Ishikawa (cell line): ENCODE data around the gene LSM11.

Experiments used
- CEBPB ChIP-seq: IDR thresholded peaks from 2 replicates; pipeline ENCODE4 v1.6.1; 2012
- EGR1 ChIP-seq: IDR thresholded peaks from 2 replicates; pipeline ENCODE4 v1.6.1; 2012
- EP300 ChIP-seq: IDR thresholded peaks from 2 replicates; pipeline ENCODE4 v1.6.1; 2012; ENCODE audit warnings: borderline replicate concordance
- MAX ChIP-seq: IDR thresholded peaks from 2 replicates; pipeline ENCODE4 v1.6.1; 2012
- RAD21 ChIP-seq: IDR thresholded peaks from 2 replicates; pipeline ENCODE4 v1.6.1; 2012; ENCODE audit warnings: low read depth

- TF ChIP-seq EP300 (no peak), MAX (no peak), RAD21 (no peak), CEBPB (no peak), EGR1 (no peak)
These were observed 13.7 kb upstream of the LSM11 start for GRCh38 chr5:157729858-157730257.
